HepG2 (cell line): ENCODE data around the gene SPRN. TPM values are rescaled to one million over a fixed set of nuclear protein-coding genes. Genes with fewer than 3 reads are reported as not detected.

Experiments used
- ATF5 ChIP-seq: sonication (generic); formaldehyde crosslinking; IDR thresholded peaks from 2 replicates; pipeline ENCODE4 v1.4.0; 2020; ENCODE audit warnings: mild to moderate bottlenecking, low read depth, missing genetic modification reagents
- GABPB1 ChIP-seq: IDR thresholded peaks from 2 replicates; pipeline ENCODE4 v1.6.1; 2016; ENCODE audit warnings: mild to moderate bottlenecking, missing genetic modification reagents, moderate library complexity, missing compliant biosample characterization
- HCFC1 ChIP-seq: fragments of 150-350 bp; IDR thresholded peaks from 2 replicates; pipeline ENCODE4 v1.6.1; 2014; ENCODE audit warnings: low read depth, low read length
- HIC2 ChIP-seq: sonication (generic); formaldehyde crosslinking; IDR thresholded peaks from 2 replicates; pipeline ENCODE4 v1.9.0; 2022; ENCODE audit warnings: low read depth, missing genetic modification reagents
- HNRNPLL ChIP-seq: fragments of 200-400 bp; formaldehyde crosslinking; IDR thresholded peaks from 2 replicates; pipeline ENCODE4 v1.6.1; 2017; ENCODE audit warnings: mild to moderate bottlenecking, low read depth, low read length; ENCODE audit not compliant: poor library complexity, severe bottlenecking
- IRX3 ChIP-seq: sonication (generic); formaldehyde crosslinking; IDR thresholded peaks from 2 replicates; pipeline ENCODE4 v1.8.1; 2023; ENCODE audit warnings: mild to moderate bottlenecking, low read depth, missing genetic modification reagents, borderline replicate concordance
- KAT2B ChIP-seq: fragments of 150-350 bp; IDR thresholded peaks from 2 replicates; pipeline ENCODE4 v1.6.1; 2014; ENCODE audit warnings: low read depth, low read length, borderline replicate concordance
- MEF2D ChIP-seq: sonication (generic); formaldehyde crosslinking; IDR thresholded peaks from 2 replicates; pipeline ENCODE4 v1.5.1; 2020; ENCODE audit warnings: mild to moderate bottlenecking, missing genetic modification reagents
- NFAT5 ChIP-seq: sonication (generic); formaldehyde crosslinking; IDR thresholded peaks from 2 replicates; pipeline ENCODE4 v1.4.0; 2020; ENCODE audit warnings: missing genetic modification reagents
- PCBP1 ChIP-seq: fragments of 200-400 bp; formaldehyde crosslinking; IDR thresholded peaks from 2 replicates; pipeline ENCODE4 v1.6.1; 2017; ENCODE audit warnings: mild to moderate bottlenecking, low read depth, low read length, borderline replicate concordance
- PPARG ChIP-seq: conservative IDR thresholded peaks from 2 replicates; pipeline ENCODE4 v1.6.1; 2016; ENCODE audit warnings: missing biosample characterization, missing genetic modification reagents
- SETDB1 ChIP-seq: sonication (generic); formaldehyde crosslinking; IDR thresholded peaks from 2 replicates; pipeline ENCODE4 v1.5.1; 2020; ENCODE audit warnings: missing genetic modification reagents, mild to moderate bottlenecking, borderline replicate concordance
- SP4 ChIP-seq: sonication (generic); formaldehyde crosslinking; IDR thresholded peaks from 2 replicates; pipeline ENCODE4 v1.8.1; 2023; ENCODE audit warnings: mild to moderate bottlenecking, missing genetic modification reagents
- STAG1 ChIP-seq: sonication (generic); formaldehyde crosslinking; IDR thresholded peaks from 2 replicates; pipeline ENCODE4 v1.4.0; 2020; ENCODE audit warnings: missing genetic modification reagents
- TBL1XR1 ChIP-seq: fragments of 150-350 bp; IDR thresholded peaks from 2 replicates; pipeline ENCODE4 v1.6.1; 2014; ENCODE audit warnings: borderline replicate concordance, low read length; ENCODE audit not compliant: partially characterized antibody
- THAP9 ChIP-seq: sonication (generic); formaldehyde crosslinking; IDR thresholded peaks from 2 replicates; pipeline ENCODE4; 2020; ENCODE audit warnings: missing genetic modification reagents, mild to moderate bottlenecking, borderline replicate concordance
- ZNF260 ChIP-seq: sonication (generic); formaldehyde crosslinking; IDR thresholded peaks from 2 replicates; pipeline ENCODE4 v1.4.0; 2020; ENCODE audit warnings: missing genetic modification reagents, low read depth, mild to moderate bottlenecking, borderline replicate concordance
- ZNF572 ChIP-seq: sonication (generic); formaldehyde crosslinking; IDR thresholded peaks from 2 replicates; pipeline ENCODE4 v1.5.1; 2020; ENCODE audit warnings: mild to moderate bottlenecking, missing genetic modification reagents
- polyA plus RNA-seq, 8 experiments: library from polyadenylated mRNA; depleted of rRNA in 3 of 8; stranded (reverse) in 7 of 8; unstranded in 1 of 8; fragments of >200 nt; fragmentation: Illumina TruSeq in 4 of 8; extraction: Trizol in 4 of 8; gene quantifications; 2 replicates each; pipeline versions ENCODE4 v1.2.1 to v1.2.3, GENCODE V29; 2011 to 2016; ENCODE audit warnings: low read depth in 4 of 8, missing spikeins in 1 of 8, mixed read lengths in 1 of 8; ENCODE audit not compliant: insufficient read depth in 1 of 8
- total RNA-seq, 5 experiments: library from RNA; depleted of rRNA; stranded (reverse); fragments of >200 nt; fragmentation: Illumina TruSeq; extraction: Trizol; gene quantifications; 2 replicates each; pipeline ENCODE4 v1.2.3, GENCODE V29; 2016; ENCODE audit warnings: low read depth in 1 of 5

The SPRN gene
- total and polyA plus RNA-seq, 2 of the 13 experiments (the other 11 are each of a cell fraction or from before 2014, with no cell fraction given), result not detected

GRCh38 chr10:133394064-133394663 is 30.3 kb downstream of the SPRN start, which contains the start of gene MTG1 (continued):
- TF ChIP-seq HIC2 (CRISPR knock-in tag) (no peak), NFAT5 (CRISPR knock-in tag) (peak; percentile 33; the same call in 1 of the 2 replicates), GABPB1 (peak; percentile 98), THAP9 (CRISPR knock-in tag) (peak; percentile 85), HCFC1 (peak; percentile 63; the same call in 1 of the 2 replicates), HNRNPLL (peak; percentile 71), SP4 (CRISPR knock-in tag) (peak; percentile 88), TBL1XR1 (peak; percentile 12), PCBP1 (no peak), SETDB1 (CRISPR knock-in tag) (0 out of 2 replicates have a peak, but pooled peaks have one; percentile 17), PPARG (CRISPR knock-in tag) (no peak), MEF2D (CRISPR knock-in tag) (no peak), KAT2B (no peak), ATF5 (CRISPR knock-in tag) (no peak), IRX3 (CRISPR knock-in tag) (no peak), ZNF572 (CRISPR knock-in tag) (no peak), STAG1 (CRISPR knock-in tag) (peak; percentile 39), ZNF260 (CRISPR knock-in tag) (0 out of 2 replicates have a peak, but pooled peaks have one; percentile 65)
